Ramos (cell line): Measurements from ENCODE around the gene SSRP1.

ENCODE experiments used
- in situ Hi-C: fragments of 300-500 bp; cut with MboI; formaldehyde crosslinking; loops from one replicate; pipeline ENCODE4 v1.14.3; 2022; ENCODE audit warnings: low sequenced_read_pairs; ENCODE audit not compliant: unreplicated experiment

SSRP1 gene

DNA sequence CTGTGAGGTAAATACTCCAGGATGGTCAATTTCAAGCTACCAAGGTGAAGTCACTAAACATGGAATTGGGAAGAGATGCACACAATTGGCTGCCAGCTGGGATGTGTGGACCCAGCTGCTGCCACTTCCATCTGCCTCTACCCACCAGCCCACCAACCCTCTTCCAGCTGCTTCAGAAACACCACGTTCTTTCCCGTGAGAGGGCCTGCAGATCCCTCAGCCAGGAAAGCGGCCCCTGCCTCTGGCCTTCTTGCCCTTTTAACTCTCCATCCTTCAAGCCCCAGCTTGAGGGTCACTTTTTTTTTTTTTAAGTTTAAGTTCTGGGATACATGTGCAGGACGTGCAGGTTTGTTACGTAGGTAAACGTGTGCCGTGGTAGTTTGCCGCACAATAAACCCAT lies 25.3 kb upstream of the SSRP1 start:
- in situ Hi-C loops = no loop called here

DNA sequence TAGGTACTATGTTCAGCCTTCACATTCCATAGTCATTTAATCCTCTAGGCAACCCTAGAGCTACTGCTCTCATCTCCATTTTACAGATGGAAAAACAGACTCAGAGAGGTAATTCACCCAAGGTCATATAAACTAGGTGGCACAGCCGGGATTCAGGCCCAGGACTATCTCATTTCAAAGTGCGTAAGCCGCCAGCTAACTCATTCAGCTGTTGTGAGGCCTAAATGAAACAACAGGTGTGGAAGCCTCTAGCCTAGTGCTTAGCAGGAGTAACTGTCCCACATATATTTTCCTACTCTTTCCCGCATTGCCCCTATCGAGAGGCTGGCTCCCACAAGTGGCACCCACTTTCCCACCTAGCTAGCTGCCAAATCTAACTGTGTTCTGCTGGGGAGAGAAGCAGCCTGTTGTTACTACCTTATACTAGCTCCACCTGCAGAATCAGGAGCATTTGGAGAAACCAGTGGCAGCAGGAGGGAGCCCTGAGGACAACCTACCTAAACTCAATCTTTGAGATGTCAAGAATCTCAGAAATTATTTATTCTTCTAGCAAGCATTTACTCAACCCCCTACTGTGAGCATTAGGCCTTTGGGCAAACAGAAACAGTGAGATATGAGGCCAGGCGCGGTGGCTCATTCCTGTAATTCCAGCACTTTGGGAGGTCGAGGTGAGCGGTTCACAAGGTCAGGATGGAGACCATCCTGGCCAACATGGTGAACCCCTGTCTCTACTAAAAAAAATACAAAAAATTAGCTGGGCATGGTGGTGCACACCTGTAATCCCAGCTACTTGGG lies 24.4 kb upstream of the SSRP1 start:
- in situ Hi-C loops = no loop called here

DNA sequence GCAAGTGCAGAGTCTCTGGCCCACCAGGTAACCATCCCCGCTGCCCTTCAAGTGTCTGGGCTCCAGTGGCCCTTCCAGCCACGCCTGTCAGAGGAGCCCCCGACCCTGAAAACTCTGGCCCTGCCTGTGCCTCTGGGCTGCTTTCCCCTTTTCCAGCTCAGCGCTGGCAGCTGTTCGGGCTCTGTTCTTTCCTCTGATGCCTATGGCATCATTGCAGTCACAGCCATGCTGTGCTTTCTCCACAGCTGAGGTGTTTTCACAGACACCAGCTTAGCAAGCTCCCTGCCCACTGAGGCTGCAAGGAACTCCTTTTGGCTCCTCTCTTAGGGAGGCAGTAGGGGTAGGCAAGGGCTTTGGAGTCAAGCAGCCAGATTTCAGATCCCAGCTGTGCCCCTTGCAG lies 23.7 kb upstream of the SSRP1 start:
- in situ Hi-C loops = no loop called here

DNA sequence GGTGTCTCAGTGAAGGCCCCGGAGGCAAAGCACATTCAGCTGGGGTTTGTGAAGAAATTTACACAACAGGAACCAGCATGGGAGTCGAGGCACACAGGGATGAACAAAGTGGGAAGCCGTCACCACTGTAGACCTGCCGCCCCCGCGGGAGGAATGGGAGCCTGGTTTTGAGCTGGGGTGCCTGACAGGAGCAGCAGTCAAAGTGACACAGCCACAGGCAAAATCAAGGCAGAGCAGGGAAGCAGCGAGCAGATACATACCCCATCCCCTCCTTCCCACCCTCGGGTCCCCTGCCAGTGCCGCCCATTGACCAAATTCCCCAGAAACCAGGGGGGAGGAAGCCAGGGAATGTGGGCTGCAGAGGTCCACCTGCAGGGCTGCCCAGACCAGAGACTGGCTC lies 23.3 kb upstream of the SSRP1 start:
- in situ Hi-C loops = no loop called here

DNA sequence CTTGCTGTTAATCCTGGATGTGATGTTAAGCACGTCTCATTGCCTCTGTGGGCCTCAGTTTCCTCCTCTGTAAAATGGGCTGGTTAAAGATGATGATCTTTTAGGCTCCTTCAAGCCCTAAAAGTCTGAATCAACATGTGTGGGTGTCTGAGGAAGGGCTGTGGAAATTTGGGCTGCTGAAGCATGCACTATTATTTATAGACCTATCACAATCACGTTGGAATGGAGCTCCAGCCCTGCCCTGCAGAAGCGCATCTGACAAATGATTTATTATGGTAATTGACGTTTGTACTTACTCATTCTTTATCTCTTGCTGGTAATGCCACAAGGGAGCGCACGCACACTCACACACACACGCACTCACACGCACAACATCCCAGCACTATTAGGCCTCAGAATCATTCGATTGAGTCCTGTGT lies 22.9 kb upstream of the SSRP1 start:
- in situ Hi-C loops = no loop called here

DNA sequence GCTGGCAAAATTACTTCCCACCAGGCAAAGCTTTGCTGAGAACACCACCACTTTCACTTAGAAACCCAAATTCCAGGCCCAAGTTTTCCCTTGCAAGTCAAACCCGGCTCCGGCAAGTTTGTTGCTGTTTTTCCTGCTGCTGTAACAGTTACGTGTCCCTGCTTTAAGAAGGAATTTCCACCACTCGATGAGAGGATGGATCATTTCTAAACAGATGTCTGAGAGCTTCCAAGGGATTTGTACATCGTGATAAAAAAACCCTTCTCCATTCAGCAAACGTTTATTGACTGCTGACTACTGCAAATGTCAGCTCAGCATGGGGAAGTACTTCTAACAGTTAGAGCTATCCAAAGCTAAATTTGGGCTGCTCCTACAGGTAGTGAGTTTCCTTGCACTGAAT lies 22.2 kb upstream of the SSRP1 start:
- in situ Hi-C loops = no loop called here

DNA sequence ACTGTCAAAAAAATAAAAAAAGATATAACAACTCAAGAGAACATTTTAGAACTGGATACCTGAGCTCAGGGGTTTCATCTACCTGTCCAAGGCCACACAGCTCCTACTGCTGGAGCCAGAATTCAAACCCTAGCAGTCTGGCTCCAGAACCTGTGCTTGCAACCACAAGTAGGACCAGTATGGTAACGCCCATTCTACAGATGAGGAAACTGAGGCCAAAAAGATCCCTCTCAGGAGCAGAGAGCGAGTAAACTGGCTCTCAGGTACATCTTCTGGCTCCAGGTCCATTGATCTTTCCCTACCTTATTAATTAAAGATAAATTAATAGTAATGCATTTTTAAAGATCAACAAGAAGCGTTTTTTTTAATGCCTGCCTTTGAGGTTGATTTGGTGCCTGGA lies 21.6 kb upstream of the SSRP1 start:
- in situ Hi-C loops = no loop called here

DNA sequence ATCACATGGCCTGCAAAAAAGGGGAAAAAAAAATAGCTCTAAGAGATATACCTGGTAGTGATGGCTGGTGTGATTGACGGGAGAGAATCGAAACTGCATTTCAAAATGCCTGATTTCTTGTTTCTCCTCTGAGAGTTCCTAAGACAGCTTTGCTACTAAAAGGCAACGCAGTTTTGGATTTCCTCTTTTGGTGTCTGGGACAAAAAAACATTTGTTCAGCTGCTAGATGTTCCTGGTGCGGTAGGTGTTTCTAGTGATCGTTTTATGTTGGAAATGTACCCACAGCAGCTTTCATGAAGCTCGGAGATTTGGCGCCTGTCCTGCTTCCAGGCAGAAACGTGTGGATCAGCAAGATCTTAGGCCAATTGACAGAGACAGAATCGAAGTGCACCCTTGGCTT lies 20.6 kb upstream of the SSRP1 start:
- in situ Hi-C loops = no loop called here

DNA sequence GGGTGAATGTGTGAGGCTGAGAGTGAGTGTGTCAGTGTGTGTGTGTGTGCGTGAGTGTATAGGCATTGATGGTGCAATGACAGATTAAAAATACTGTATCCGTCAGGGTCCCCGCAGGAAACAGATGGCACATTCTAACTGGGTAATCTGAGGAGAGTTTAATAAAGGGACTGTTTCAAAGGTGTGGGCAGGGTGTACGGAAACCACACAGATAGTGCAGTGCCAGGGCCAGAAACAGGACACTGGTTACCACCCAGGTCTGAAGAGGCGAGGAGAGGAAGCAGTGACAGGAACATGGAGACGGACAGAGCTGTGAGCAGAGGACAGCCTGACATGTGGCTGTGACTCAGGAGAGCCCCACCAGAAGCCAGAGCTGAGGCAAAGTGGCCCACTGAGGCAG lies 19.0 kb upstream of the SSRP1 start:
- in situ Hi-C loops = no loop called here

DNA sequence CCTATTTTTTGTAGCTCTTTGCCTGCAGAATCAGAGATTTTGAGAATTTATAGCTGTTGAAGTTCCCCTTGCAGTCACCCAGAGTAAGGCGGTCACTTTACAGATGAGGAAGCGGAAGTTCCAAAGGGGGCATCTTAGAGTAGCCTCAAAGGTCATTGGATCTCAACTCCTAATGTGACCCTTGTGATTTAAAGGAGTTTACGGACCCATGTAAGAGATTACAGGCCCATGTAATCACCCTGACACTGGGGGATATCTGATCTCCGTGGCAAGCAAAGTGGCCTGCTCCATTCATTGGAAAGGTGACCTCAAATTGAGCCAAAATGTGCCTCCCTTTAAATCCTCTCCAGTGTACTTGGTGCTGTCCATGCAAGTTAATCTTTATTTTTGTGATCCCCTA lies 18.2 kb upstream of the SSRP1 start:
- in situ Hi-C loops = no loop called here

DNA sequence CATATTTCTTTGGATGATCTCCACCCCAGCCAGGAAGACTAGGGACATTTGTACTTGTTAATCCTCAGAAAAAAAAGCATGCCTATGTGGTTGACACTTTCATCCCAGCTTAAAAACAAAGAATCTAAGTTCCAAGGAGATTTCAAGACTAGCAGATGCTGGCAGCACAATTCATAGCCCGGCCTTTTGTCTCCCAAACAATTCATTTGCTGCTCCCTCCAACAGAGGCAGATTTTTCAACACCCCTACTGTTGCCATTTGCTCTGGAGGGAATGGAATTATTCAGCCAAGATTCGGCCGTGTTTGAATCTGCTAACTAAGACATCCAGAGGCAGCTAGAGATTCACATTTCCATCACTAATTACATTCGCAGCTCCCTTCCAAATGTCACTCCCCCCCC lies 17.8 kb upstream of the SSRP1 start:
- in situ Hi-C loops = no loop called here

DNA sequence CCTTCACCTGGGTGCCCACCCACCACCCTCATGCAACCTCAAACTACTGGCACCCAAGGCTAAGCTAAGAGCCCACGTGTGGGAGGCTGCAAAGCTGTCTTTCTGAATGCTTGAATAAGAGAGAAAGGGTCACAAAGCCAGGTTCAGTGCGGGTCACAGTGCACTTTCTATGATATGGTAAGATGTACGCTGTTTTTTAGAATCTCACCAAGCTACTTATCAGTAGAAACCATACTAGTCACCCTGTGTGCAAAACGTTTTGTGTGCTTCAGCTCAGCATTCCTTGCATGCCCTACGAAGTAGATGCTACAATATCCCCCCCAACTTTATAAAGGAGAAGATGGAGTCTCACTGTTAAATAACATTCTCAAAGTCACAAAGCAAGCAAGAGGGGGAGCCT lies 17.3 kb upstream of the SSRP1 start:
- in situ Hi-C loops = no loop called here

DNA sequence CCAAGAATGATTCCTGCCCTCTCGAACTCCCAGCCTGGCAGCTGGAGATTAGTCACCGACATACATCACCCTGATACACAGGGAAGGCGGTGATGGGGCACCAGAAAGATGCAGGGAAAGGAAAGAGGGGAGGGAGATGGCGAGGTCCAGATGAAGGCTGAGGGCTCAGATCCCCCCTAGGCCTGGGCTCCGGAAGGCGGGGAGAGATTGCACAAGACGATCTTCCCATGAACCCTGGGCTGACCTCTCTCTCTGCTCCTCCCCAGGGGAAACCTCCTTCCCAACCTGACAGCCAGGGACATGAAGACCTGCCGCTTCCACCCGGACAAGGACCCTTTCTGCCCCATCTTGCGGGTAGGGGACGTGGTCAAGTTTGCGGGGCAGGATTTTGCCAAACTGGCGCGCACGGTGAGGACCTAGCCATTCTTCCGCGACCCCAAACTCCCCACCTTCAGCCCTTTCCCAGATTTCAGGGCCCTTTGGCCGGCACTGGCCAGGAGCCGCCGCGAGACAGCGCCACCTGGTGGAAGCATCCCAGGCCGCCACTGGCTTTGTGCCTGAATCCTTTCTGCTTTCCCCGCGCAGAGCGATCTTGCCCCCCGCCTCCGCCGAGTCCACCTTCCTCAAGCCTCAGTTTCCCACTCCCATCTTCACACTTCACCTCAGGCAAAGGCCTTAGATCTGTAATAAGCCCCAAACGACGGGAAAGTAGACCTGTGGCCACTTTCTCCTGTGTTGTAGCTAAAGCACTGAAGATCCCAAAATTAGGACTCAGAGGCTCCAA lies 14.0 kb upstream of the SSRP1 start:
- in situ Hi-C loops = loop anchor here (5.0 to 10.0 kb wide), 2 partner anchors 215 to 293 kb away; partner anchors contain the start of gene UBE2L6

DNA sequence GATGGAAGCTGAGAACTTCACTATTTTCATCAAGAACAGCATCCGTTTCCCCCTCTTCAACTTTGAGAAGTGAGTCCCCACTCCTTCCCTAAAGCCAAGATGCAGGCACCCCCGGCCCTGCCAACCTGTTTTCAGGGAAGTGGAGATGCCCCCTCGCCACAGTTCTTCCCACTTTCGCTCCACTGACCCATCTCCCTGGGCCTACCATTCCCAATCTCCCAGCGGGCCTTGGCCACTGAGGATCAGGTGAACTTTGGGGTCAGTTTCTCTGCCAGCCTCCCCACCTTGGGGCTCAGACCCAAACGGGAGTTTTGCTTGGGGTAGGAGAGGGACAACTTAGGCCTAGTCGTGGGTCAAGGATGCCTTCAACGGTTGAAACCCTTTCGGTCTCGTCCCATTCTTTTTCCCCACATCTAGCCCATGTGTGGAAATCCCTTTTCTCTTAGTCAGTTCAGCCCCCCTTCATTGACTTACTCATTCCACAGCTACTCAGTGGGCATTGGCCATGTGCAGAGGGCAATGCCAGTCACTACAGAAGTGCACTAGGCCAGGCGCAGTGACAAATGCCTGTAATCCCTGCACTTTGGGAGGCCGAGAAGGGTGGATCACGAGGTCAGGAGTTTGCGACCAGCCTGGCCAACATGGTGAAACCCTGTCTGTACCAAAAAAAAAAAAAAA lies 13.1 kb upstream of the SSRP1 start:
- in situ Hi-C loops = loop anchor here (5.0 to 10.0 kb wide), 2 partner anchors 216 to 294 kb away; partner anchors contain the start of gene UBE2L6

DNA sequence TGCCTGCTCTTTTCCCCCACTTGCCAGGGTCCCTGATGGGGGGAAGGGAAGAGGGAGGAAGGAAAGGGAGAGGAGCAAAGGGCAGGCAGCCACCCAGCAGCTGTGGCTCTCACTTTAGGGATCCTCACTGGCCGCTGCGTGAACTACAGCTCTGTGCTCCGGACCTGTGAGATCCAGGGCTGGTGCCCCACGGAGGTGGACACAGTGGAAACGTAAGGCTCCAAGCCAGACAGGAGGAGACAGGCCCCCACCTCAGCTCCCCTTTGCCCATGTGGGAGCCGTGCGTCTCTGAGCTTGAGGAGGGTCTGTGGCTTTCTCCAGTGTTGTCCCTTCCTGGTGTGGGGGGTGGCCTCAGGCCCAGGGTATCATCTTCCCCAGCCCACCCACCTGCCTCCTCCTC lies 12.4 kb upstream of the SSRP1 start:
- in situ Hi-C loops = loop anchor here (5.0 to 10.0 kb wide), 2 partner anchors 217 to 294 kb away; partner anchors contain the start of gene UBE2L6

DNA sequence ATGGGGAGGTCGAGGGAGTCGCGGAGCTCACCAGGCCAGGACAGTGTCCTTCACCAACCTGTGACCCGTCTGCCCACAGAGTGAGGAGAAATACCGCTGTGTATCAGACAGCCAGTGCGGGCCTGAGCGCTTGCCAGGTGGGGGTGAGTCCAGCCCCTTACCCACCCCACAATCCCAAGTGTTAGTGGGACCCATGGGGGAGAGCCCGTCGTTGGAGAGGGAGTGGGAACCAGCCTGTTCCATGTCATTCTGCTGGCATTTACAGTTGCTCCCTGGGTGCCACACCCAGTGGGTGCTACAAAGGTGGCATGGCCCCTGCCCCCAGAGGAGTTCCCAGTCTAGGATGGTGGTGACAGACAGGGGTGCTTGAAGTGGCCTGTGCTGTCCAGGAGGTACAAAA lies 11.6 kb upstream of the SSRP1 start:
- in situ Hi-C loops = loop anchor here (5.0 to 10.0 kb wide), 2 partner anchors 217 to 295 kb away; partner anchors contain the start of gene UBE2L6

DNA sequence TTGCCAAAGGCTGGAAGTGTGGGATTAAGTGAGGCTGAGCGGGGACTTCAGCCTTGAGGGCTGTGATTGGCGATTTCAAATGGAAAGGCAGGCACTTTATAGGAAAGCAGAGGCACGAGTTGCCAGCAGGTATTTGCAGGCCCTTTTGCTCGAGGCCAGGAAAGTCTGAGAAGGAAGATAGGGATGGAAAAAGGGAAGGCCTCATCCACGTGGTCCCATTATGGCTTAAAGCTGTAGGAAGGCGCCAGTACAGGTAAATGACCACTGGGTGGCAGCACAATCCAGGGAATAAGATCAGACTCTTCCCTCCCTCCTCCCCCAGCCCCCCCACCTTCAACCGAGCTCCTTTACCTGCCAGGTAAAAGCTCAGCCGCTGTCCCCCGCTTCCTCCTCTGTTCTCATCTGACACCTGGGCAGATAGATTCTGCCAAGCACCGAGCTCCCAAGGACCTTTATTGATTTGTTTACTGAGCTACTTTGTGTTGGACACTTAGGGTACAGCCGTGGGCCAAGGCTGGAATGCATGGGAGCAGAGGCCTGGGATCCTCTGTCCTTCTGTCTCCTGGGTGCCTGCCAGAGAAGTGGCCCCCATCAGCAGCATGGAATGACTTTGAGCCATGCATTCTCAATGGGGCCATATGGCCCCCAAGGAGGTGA lies 10.0 kb upstream of the SSRP1 start:
- in situ Hi-C loops = loop anchor here (5.0 to 10.0 kb wide), 2 partner anchors 219 to 297 kb away; partner anchors contain the start of gene UBE2L6

DNA sequence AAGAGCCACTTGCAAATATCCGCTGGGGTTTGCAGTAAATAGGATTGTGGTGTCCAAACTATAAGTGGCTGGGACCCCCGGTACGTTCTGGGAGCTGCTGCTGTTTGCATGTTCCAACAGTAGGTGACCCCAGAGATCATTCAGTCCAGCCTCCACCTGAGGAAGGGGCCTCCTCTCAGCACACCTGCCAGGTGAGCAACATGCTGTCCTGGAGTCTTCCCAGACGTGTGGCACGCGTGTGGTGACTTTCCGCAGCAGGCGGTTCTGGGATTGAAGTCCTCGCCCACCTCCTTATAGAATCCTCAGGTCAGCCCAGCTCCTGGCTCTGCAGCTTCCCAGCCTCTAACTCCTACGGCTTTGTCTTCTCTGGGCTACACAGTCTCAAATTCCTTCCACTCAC lies 9.1 kb upstream of the SSRP1 start:
- in situ Hi-C loops = loop anchor here (5.0 to 10.0 kb wide), 2 partner anchors 220 to 297 kb away; partner anchors contain the start of gene UBE2L6

DNA sequence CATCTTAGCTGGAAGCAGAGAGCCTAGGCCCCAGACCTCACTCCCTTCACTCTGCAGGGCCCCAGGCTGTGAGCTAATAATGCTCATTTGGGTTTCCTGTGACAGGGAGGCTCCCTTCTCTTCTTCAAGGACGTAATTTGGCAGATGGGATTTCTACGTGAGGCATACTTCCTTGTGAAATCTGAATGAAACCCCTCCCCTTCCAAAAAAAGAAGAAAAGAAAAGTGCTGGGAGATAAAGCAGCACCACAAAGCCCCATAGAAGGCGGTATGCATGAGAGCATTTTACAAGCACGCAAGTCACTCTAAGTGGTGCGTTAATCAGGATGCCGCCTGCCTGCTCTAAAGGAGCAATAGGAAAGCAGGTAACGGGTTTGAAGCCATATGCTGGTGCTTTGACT lies 8.1 kb upstream of the SSRP1 start:
- in situ Hi-C loops = loop anchor here (10.0 kb wide), 1 partner anchor 221 kb away; the partner anchor contains the start of gene UBE2L6

DNA sequence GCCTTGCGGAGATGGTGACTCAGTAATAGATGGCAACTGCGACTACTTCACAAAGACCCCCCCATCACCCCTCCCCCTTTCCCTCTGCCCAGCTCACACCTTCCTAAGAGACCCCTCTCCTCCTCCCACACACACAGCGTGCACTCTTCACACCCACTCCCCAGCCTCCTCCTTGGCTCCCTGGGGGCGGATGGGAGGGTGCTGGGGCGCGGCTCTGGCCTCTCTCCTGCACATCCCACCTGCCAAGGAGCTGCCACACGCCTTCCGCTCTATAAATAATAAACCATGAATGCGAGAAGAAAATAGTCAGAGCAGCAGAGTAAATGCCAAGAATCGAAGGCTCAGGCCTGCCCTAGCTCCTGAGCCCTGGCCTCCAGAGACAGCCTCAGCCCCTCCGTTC lies 7.0 kb upstream of the SSRP1 start:
- in situ Hi-C loops = loop anchor here (10.0 kb wide), 1 partner anchor 222 kb away; the partner anchor contains the start of gene UBE2L6
